Body of pancreas (tissue), 4 donors: ENCODE measurements around the gene POLRMT. TPM values are rescaled to one million over a fixed set of nuclear protein-coding genes. Genes with fewer than 3 reads are reported as not detected.

Experiments
- ATAC-seq: fragments of 150-250 bp; one replicate; pipeline ENCODE4 v1.9.1; 2016
- DNase-seq, 4 donors: peaks; one replicate each; pipeline ENCODE4 v3.0.0-alpha.2; 2019
- H3K27ac ChIP-seq, 4 donors: fragments of 200-600 bp; sonication (generic); 1 replicate in 3 of 4; 2 replicates in 1 of 4; pipeline versions ENCODE4 v1.5.1 to v1.6.1; 2016 to 2019; ENCODE audit warnings: mild to moderate bottlenecking in 1 of 4, mixed read lengths in 1 of 4, moderate library complexity in 1 of 4
- H3K27me3 ChIP-seq, 2 donors: fragments of 200-600 bp; sonication (generic); one replicate each; pipeline ENCODE4 v1.6.0; 2016; ENCODE audit warnings: mild to moderate bottlenecking in 1 of 2
- H3K36me3 ChIP-seq, 2 donors: fragments of 200-600 bp; sonication (generic); replicated peaks in 1 of 2; 2 replicates each; pipeline ENCODE4 v1.5.1; 2016; ENCODE audit warnings: low read depth in 2 of 2; ENCODE audit not compliant: insufficient read depth in 1 of 2
- H3K4me1 ChIP-seq: fragments of 200-600 bp; sonication (generic); one replicate; pipeline ENCODE4 v1.6.0; 2016
- H3K4me3 ChIP-seq, 2 donors: fragments of 200-600 bp; sonication (generic); 1 replicate in 1 of 2; 2 replicates in 1 of 2; pipeline ENCODE4 v1.5.1; 2016 to 2019
- H3K9me3 ChIP-seq, 3 donors: fragments of 200-600 bp; sonication (generic); 1 replicate in 2 of 3; 2 replicates in 1 of 3; pipeline ENCODE4 v1.5.1; 2016
- CTCF ChIP-seq, 7 experiments: fragments of 450-650 bp in 4 of 7; fragments of 200-600 bp in 3 of 7; sonication (generic) in 3 of 7; IDR thresholded peaks; one replicate each; pipeline ENCODE4 v1.5.1; 2016 to 2019; ENCODE audit warnings: antibody characterized with exemption in 7 of 7
- POLR2A ChIP-seq, 3 donors: fragments of 450-650 bp; IDR thresholded peaks; one replicate each; pipeline ENCODE4 v1.6.1; 2016; ENCODE audit warnings: antibody characterized with exemption in 3 of 3, mild to moderate bottlenecking in 2 of 3
- WGBS, 2 donors: methylation state at CpG; one replicate each; pipeline ENCODE4 v1.1.5; 2017; 5-methylcytosine and 5-hydroxymethylcytosine counted together
- intact Hi-C: fragments of 100-400 bp; cut with DNase I; formaldehyde crosslinking; loops from one replicate; pipeline ENCODE4 v1.15.1; 2023
- total RNA-seq, 2 donors: library from RNA; depleted of rRNA; stranded (reverse); fragments of >200 nt; gene quantifications; one replicate each; pipeline ENCODE4 v1.1.0, GENCODE V29; 2016

The POLRMT gene
- total RNA-seq, 2 donors from 2014 or later = 25.4 to 46.1 TPM

- Histone ChIP-seq H3K36me3 (peaks cover 0 to 13% of the 10 kb centered on the region in 2 donors), H3K27ac (no peak overlapping the region), H3K9me3 (no peaks in the 10 kb centered on the region), H3K4me3 (no peak overlapping the region), H3K4me1 (no peaks in the 10 kb centered on the region), H3K27me3 (no peaks in the 10 kb centered on the region)
- DNase-seq = no peak
- 91% methylated on average over 8 to 19 of the region's 19 CpGs for WGBS, 2 donors
- no peak for ATAC-seq
- intact Hi-C loops = no loop called here
- TF ChIP-seq POLR2A (IDR thresholded peaks at IDR 0.05) (no peak), CTCF (IDR thresholded peaks at IDR 0.05) (no peak)
These were observed 15.1 kb downstream of the POLRMT start for GRCh38 chr19:618247-618619.

GRCh38 chr19:617551-618246 is 15.6 kb downstream of the POLRMT start:
- H3K4me3 ChIP-seq = no peak overlapping the region
- no peaks in the 10 kb centered on the region for H3K9me3 ChIP-seq
- peaks cover 0 to 13% of the 10 kb centered on the region in 2 donors for H3K36me3 ChIP-seq
- H3K27me3 ChIP-seq = no peaks in the 10 kb centered on the region
- DNase-seq = no peak
- H3K27ac ChIP-seq = no peak overlapping the region
- WGBS, 2 donors = 84 to 91% methylated on average over 12 to 19 of the region's 29 CpGs
- intact Hi-C loops = no loop called here
- no peaks in the 10 kb centered on the region for H3K4me1 ChIP-seq
- no peak for ATAC-seq
- no peak for TF ChIP-seq POLR2A (IDR thresholded peaks at IDR 0.05)
- TF ChIP-seq CTCF (IDR thresholded peaks at IDR 0.05) = no peak

GRCh38 chr19:616747-617526 is 16.4 kb downstream of the POLRMT start:
- peaks cover 0 to 12% of the 10 kb centered on the region in 2 donors for H3K36me3 ChIP-seq
- intact Hi-C loops = no loop called here
- no peak for ATAC-seq

GRCh38 chr19:616062-616700 is 17.2 kb downstream of the POLRMT start:
- Histone ChIP-seq H3K36me3 (peaks cover 0 to 8% of the 10 kb centered on the region in 2 donors), H3K9me3 (no peaks in the 10 kb centered on the region), H3K4me1 (no peaks in the 10 kb centered on the region), H3K27me3 (no peaks in the 10 kb centered on the region), H3K4me3 (no peak overlapping the region), H3K27ac (no peak overlapping the region)
- DNase-seq (no peak), ATAC-seq (peak; percentile 6)
- intact Hi-C loops = no loop called here
- 21% methylated on average over 39 of the region's 97 CpGs; no CpG with 5 or more reads in 1 of the 2 donors for whole genome bisulfite sequencing, 2 donors
- TF ChIP-seq POLR2A (IDR thresholded peaks at IDR 0.05) (no peak), CTCF (IDR thresholded peaks at IDR 0.05) (no peak)

More at GRCh38 chr19:616747-617526, 16.4 kb downstream of the POLRMT start:
- TF ChIP-seq POLR2A (IDR thresholded peaks at IDR 0.05) (no peak), CTCF (IDR thresholded peaks at IDR 0.05) (no peak)
- no peak for DNase-seq
- Histone ChIP-seq H3K4me3 (no peak overlapping the region), H3K27ac (no peak overlapping the region), H3K9me3 (no peaks in the 10 kb centered on the region), H3K4me1 (no peaks in the 10 kb centered on the region), H3K27me3 (no peaks in the 10 kb centered on the region)
- WGBS, 2 donors = 84 to 89% methylated on average over 29 to 42 of the region's 58 CpGs
